Measurements from ENCODE around the gene PFKP.

PFKP gene

GRCh38 chr10:3067118-3067858 lies at the start of gene PFKP:
Gene PFKP, plus strand, starts transcription at chr10:3067548. Its CDS starts 48 bp downstream, at chr10:3067596.
- no peaks in the 10 kb centered on the region for H3K9me3 ChIP-seq (ENCODE audit: control insufficient read depth, insufficient read depth, low read length)
- H3K4me3 ChIP-seq (ENCODE audit: low read length) = peak within 1 kb of the TSS; percentile 99
- H3K27me3 ChIP-seq (ENCODE audit: control insufficient read depth, low read length) = no peaks in the 10 kb centered on the region
- H3K4me1 ChIP-seq (ENCODE audit: control insufficient read depth, low read length) = peaks cover 45% of the 10 kb centered on the region
- H4K20me1 ChIP-seq (ENCODE audit: control insufficient read depth, insufficient read depth, low read depth, low read length) = peaks cover 30% of the 10 kb centered on the region
- peak within 1 kb of the TSS; percentile 85 for H3K4me2 ChIP-seq (ENCODE audit: low read length)
- H3K36me3 ChIP-seq (ENCODE audit: control insufficient read depth, low read length) = peaks cover 44% of the 10 kb centered on the region
- no peaks in the 10 kb centered on the region for H3K9me2 ChIP-seq (replicated peaks; ENCODE audit: control insufficient read depth, low read length)
- no peak for TF ChIP-seq EZH2phosphoT487 (IDR thresholded peaks at IDR 0.05; ENCODE audit: borderline replicate concordance, low read length)
- no peak for TF ChIP-seq CTCF (IDR thresholded peaks at IDR 0.05; ENCODE audit: low read depth, low read length, poor library complexity, severe bottlenecking)
- peak within 1 kb of the TSS; percentile 59 for H3K27ac ChIP-seq (ENCODE audit: low read depth, low read length)
- peaks cover 2% of the 10 kb centered on the region for H3F3A ChIP-seq (ENCODE audit: control insufficient read depth, insufficient read depth)
- peaks cover 49% of the 10 kb centered on the region for H3K79me2 ChIP-seq (ENCODE audit: control insufficient read depth, low read length)

GRCh38 chr10:3018247-3018646 lies 49.1 kb upstream of the PFKP start:
- Histone ChIP-seq H4K20me1 (ENCODE audit: control insufficient read depth, insufficient read depth, low read depth, low read length) (no peaks in the 10 kb centered on the region), H3K9me2 (replicated peaks; ENCODE audit: control insufficient read depth, low read length) (no peaks in the 10 kb centered on the region), H3K9me3 (ENCODE audit: control insufficient read depth, insufficient read depth, low read length) (no peaks in the 10 kb centered on the region), H3F3A (ENCODE audit: control insufficient read depth, insufficient read depth) (no peaks in the 10 kb centered on the region), H3K27me3 (ENCODE audit: control insufficient read depth, low read length) (no peaks in the 10 kb centered on the region), H3K4me1 (ENCODE audit: control insufficient read depth, low read length) (no peaks in the 10 kb centered on the region), H3K27ac (ENCODE audit: low read depth, low read length) (no peak overlapping the region), H3K79me2 (ENCODE audit: control insufficient read depth, low read length) (no peaks in the 10 kb centered on the region), H3K4me3 (ENCODE audit: low read length) (no peak overlapping the region), H3K36me3 (ENCODE audit: control insufficient read depth, low read length) (no peaks in the 10 kb centered on the region), H3K4me2 (ENCODE audit: low read length) (no peak overlapping the region)
- TF ChIP-seq CTCF (IDR thresholded peaks at IDR 0.05; ENCODE audit: low read depth, low read length, poor library complexity, severe bottlenecking) (no peak), EZH2phosphoT487 (IDR thresholded peaks at IDR 0.05; ENCODE audit: borderline replicate concordance, low read length) (no peak)

GRCh38 chr10:3020311-3020710 lies 47.0 kb upstream of the PFKP start:
- TF ChIP-seq CTCF (IDR thresholded peaks at IDR 0.05; ENCODE audit: low read depth, low read length, poor library complexity, severe bottlenecking) (no peak), EZH2phosphoT487 (IDR thresholded peaks at IDR 0.05; ENCODE audit: borderline replicate concordance, low read length) (no peak)
- Histone ChIP-seq H3K4me3 (ENCODE audit: low read length) (no peak overlapping the region), H3K36me3 (ENCODE audit: control insufficient read depth, low read length) (no peaks in the 10 kb centered on the region), H3K9me3 (ENCODE audit: control insufficient read depth, insufficient read depth, low read length) (no peaks in the 10 kb centered on the region), H3K79me2 (ENCODE audit: control insufficient read depth, low read length) (no peaks in the 10 kb centered on the region), H3K4me1 (ENCODE audit: control insufficient read depth, low read length) (no peaks in the 10 kb centered on the region), H3K27me3 (ENCODE audit: control insufficient read depth, low read length) (no peaks in the 10 kb centered on the region), H4K20me1 (ENCODE audit: control insufficient read depth, insufficient read depth, low read depth, low read length) (no peaks in the 10 kb centered on the region), H3F3A (ENCODE audit: control insufficient read depth, insufficient read depth) (no peaks in the 10 kb centered on the region), H3K27ac (ENCODE audit: low read depth, low read length) (no peak overlapping the region), H3K4me2 (ENCODE audit: low read length) (no peak overlapping the region), H3K9me2 (replicated peaks; ENCODE audit: control insufficient read depth, low read length) (no peaks in the 10 kb centered on the region)

All from DOHH2 (cell line).